SIG-M5 (cell line): ENCODE results near the gene S1PR2.

ENCODE experiments used
- DNase-seq: peaks from one replicate; lab custom pipeline; 2025; lab: John Stamatoyannopoulos, UW

S1PR2 gene, protein sequence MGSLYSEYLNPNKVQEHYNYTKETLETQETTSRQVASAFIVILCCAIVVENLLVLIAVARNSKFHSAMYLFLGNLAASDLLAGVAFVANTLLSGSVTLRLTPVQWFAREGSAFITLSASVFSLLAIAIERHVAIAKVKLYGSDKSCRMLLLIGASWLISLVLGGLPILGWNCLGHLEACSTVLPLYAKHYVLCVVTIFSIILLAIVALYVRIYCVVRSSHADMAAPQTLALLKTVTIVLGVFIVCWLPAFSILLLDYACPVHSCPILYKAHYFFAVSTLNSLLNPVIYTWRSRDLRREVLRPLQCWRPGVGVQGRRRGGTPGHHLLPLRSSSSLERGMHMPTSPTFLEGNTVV

DNA sequence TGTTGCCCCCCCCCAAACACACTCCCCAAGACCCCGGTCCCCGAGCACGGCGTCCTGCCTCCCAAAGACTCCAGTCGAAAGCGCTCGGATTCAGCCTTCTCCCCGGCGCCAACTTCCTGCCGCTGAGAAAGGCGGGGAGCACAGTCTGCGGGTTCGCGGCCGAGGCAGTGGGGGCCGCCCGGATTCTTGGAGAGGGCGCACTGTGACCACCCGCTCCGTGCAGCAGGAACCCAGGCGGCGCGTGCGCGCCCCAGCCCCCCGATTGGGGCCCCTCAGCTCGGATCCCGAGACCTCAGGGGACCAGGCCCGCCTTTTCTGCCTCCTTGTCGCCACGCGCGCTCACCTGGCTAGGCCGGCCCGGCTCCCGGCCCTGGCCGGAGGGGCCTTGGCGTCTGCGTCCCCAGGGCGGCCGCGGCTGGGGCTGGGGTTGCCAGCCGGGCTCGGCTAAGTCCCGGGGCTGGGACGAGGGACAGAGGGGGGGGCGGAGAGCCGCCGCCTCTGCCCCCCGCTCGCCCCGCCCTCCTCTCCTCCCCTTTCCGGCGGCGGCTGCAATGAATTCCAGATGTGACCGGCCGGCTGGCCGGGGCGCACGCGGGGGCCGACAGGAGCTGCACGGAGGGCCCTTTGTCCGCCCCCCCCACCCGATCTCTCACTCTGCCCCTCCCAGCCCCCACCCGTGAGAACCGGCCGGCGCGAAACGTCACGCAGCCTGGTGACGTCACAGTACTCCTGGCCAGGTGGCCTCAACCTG is at the start of gene S1PR2:
TSS of gene S1PR2 (minus strand) at position 471 of the 751 bp plus-strand sequence. CDS start 6,426 bp downstream, outside the sequence.
- no peak for DNase-seq

DNA sequence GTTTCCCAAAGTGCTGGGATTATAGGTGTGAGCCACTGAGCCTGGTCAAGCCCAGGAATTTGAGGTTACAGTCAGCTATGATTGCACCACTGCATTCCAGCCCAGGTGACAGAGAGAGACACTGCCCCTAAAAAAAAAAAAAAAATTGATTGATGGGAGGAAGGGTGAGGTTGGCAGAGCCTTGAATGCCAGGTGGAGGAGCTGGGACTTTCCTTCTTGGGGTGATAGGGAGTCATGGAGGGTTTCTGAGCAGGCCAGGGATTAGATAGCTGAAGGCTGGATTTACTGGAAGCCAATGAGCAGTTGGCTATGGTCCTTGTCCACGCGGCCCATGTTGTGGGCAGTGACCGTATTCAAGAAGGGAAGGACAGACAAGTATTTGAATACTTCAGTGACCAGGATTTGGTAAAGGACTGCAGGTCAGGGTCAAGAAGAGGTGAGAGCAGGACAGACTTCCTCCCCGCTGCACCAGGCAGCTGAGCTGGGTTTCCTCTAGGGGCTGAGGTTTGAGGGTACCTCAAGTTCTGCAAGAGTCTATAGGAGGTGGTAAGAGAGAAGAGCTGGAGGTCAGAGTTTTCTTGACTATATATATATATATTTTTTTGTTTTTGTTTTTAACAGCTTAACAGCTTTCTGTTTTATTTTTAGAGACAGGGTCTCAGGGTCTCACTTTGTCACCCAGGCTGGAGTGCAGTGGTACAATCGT is 48.8 kb upstream of the S1PR2 start:
- DNase-seq = no peak

GRCh38 chr19:10278935-10279334 is 47.8 kb upstream of the S1PR2 start:
- no peak for DNase-seq

- no peak for DNase-seq
These were observed 46.9 kb upstream of the S1PR2 start for GRCh38 chr19:10277795-10278589.

GRCh38 chr19:10274589-10274988 is 43.5 kb upstream of the S1PR2 start:
- DNase-seq = no peak

- DNase-seq = no peak
These were observed 40.5 kb upstream of the S1PR2 start for GRCh38 chr19:10271543-10272086.

DNA sequence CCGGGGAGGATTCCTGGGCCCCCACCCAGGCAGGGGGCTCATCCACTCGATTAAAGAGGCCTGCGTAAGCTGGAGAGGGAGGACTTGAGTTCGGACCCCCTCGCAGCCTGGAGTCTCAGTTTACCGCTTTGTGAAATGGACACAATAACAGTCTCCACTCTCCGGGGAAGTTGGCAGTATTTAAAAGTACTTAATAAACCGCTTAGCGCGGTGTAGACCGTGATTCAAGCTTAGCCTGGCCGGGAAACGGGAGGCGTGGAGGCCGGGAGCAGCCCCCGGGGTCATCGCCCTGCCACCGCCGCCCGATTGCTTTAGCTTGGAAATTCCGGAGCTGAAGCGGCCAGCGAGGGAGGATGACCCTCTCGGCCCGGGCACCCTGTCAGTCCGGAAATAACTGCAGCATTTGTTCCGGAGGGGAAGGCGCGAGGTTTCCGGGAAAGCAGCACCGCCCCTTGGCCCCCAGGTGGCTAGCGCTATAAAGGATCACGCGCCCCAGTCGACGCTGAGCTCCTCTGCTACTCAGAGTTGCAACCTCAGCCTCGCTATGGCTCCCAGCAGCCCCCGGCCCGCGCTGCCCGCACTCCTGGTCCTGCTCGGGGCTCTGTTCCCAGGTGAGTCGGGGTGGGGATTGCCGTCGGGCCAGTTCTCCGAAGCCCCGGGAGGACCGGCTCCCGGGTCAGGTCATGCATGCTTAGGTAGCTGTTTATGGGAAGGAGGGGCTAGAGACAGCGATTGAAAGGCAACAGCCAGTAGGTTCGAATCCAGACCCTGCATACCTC is 39.7 kb upstream of the S1PR2 start, which contains the start of gene ICAM1:
TSS of gene ICAM1 (plus strand) at position 505 of the 779 bp plus-strand sequence. CDS start at position 545, 40 bp downstream.
- no peak for DNase-seq

DNA sequence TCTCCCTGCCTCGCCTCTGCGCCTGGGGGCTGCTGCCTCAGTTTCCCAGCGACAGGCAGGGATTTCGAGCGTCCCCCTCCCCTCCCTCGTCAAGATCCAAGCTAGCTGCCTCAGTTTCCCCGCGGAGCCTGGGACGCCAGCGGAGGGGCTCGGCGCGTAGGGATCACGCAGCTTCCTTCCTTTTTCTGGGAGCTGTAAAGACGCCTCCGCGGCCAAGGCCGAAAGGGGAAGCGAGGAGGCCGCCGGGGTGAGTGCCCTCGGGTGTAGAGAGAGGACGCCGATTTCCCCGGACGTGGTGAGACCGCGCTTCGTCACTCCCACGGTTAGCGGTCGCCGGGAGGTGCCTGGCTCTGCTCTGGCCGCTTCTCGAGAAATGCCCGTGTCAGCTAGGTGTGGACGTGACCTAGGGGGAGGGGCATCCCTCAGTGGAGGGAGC is 39.1 kb upstream of the S1PR2 start:
- DNase-seq = no peak

DNA sequence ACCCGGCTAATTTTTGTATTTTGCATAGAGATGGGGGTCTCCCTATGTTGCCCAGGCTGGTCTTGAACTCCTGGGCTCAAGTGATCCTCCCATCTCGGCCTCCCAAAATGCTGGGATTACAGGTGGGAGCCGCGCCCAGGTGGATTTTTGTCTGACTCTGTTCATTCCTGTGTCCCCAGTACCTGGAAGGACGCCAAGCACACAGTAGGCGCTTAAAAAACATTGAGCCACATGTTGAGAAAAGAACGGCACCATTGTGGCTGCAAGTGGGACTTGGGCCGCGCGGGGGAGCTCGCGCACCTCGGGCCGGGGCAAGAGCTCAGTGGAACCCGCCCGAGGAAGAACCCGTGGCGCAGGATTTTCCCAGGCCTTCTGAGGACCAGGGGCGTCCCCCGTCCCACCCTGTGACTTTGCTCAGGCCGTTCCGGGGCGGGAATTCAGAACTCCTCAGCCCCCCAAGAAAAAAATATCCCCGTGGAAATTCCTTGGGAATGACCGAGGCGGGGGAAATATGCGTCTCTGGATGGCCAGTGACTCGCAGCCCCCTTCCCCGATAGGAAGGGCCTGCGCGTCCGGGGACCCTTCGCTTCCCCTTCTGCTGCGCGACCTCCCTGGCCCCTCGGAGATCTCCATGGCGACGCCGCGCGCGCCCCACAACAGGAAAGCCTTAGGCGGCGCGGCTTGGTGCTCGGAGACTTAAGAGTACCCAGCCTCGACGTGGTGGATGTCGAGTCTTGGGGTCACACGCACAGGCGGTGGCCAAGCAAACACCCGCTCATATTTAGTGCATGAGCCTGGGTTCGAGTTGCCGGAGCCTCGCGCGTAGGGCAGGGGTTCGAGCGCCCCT is 38.4 kb upstream of the S1PR2 start:
- DNase-seq = no peak

DNA sequence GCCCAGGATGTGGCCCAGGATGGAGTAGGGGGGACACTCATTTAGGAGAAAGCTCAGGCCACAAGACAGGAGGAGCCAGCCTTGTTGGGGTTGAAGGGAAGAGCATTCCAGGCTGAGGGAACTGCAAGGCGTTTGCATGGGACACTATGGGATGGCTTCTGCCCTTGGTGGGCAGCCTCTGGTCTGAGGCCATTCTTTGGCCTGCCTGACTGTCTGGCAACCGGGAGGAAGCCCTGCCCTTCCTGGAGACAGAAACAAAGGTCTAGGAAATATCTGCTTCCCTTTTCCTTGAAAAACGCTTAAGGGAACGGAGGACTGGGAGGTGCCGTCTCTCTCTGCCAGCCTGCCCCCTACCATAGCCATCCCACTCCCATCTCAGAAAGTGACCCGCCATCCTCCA is 36.9 kb upstream of the S1PR2 start:
- DNase-seq = no peak

GRCh38 chr19:10266706-10267105 is 35.6 kb upstream of the S1PR2 start:
- no peak for DNase-seq

GRCh38 chr19:10262771-10263170 is 31.6 kb upstream of the S1PR2 start:
- no peak for DNase-seq

GRCh38 chr19:10260141-10260584 is 29.0 kb upstream of the S1PR2 start:
- DNase-seq = no peak

DNA sequence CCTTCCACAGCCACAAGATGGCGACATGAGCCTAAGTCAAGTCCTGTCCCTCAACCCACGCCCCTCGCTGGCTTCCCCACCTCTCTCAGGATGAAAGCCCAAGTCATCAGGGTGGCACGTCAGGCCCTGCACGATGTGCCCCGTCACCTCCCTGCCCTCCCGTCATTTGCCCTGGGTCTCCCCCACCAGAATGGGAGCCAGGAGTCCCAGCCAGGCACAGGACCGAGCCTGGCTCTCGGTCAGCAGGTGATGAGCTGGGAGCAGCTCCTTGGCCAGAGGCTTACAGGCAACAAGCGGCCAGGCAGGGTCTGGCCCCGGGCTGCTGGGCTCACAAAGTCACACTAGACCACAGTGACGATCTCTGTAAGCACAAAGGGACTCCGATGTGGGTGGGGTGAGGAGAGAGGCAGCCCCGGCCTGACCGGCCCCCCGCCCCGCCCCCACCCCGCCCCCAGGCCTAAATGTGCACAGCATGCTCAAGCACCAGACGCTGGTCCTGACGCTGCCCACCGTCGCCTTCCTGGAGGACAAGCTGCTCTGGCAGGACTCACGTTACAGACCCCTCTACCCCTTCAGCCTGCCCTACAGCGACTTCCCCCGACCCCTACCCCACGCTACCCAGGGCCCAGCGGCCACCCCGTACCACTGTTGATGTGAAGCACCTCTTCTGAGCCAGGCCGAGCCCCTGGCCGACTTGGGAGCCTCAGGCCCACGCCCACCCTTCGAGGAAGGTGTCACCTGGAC is 28.2 kb upstream of the S1PR2 start:
- no peak for DNase-seq

GRCh38 chr19:10258080-10258710 is 27.1 kb upstream of the S1PR2 start:
- DNase-seq = no peak

DNA sequence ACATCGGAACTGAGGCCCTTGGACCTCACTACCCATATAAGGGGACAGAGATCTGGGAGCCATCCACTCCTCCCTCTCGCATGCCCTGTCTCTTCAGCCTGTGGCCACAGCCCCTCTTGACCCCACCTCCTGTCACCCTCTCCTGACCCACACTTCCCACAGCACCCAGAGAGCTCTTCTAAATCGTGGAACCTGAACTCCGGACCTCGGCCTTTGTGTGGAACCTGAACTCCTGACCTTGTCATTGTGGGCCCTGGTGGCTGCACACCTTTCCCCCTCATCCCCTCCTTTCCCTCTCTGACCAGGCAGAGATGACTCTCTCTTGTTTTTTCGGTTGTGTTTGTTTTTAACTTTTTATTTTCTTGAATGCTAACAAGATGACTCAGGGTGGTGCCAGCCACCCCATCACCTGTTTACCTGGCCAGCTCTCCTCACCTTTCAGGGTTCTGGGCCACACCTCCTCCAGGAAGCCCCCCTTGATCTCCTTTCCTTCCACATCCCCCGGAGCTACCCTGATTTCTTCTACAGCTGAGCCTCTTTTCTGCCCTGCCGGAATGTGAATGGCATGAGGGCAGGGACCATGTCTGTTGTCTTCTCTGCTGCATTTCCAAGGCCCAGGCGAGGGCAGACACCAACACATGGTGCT is 26.0 kb upstream of the S1PR2 start:
- DNase-seq = no peak

- DNase-seq = no peak
These were observed 25.4 kb upstream of the S1PR2 start for GRCh38 chr19:10256551-10256950.

DNA sequence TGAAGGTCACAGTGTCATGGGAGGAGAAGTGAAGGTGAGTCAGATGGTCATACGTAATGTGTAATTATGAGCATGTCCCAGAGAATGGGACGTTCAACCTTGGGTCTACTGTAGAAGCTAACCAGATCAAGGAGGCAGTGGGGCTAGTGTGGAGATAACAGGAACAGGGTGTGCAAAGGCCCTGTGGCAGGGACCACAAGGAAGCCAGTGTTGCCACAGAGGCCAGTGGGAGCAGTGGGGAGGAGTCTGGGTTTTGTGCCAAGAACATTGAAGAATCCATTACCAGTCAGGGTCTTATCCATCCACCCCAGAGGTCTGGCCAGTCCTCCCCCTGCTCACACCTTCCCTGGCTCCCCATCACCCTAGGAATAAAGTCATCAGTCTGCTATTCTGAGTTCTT is 24.2 kb upstream of the S1PR2 start:
- DNase-seq = no peak
